ENCODE measurements around the gene DLEU7. TPM values are rescaled to one million over a fixed set of nuclear protein-coding genes. Genes with fewer than 3 reads are reported as not detected.

Gene DLEU7
- total and polyA plus RNA-seq, 2 of the 13 experiments (the other 11 are each of a cell fraction or from before 2014, with no cell fraction given) = not detected

DNA sequence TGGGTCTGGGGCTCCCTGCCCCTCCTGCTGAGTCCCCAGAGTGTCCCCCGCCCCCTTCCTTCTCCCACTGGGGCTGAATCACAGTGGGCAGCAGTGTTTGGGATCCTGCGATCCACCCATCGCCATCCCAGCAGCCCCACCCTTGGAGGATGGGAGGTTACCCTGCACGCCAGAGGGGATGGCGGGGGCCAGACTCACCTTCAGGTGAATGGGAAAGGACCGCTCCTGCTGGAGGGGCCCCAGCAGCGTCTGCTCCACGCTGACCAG lies 569 bp downstream of the DLEU7 start:
- no peak for DNase-seq (ENCODE audit: low spot score)
- Histone ChIP-seq H3K36me3 (replicated peaks in 1 of 2; ENCODE audit: control insufficient read depth in 1 of 2, insufficient read depth in 2 of 2, low read length in 2 of 2) (no peaks in the 10 kb centered on the region), H3K79me2 (ENCODE audit: insufficient read depth, low read length) (no peaks in the 10 kb centered on the region), H3K27me3 (ENCODE audit: control insufficient read depth in 1 of 2, insufficient read depth in 2 of 2, low read length in 2 of 2) (no peaks in the 10 kb centered on the region), H3K4me1 (ENCODE audit: insufficient read depth, low read length) (no peaks in the 10 kb centered on the region), H2AFZ (ENCODE audit: low read length) (no peak overlapping the region), H3K27ac (ENCODE audit: extremely low read length, insufficient read depth, low read length) (no peak overlapping the region), H3K4me2 (ENCODE audit: low read depth, low read length) (no peak overlapping the region), H3K9me3 (ENCODE audit: low read length) (no peaks in the 10 kb centered on the region), H4K20me1 (ENCODE audit: insufficient read depth, low read length) (no peaks in the 10 kb centered on the region), H3K9ac (ENCODE audit: insufficient read depth, low read depth, low read length) (no peak overlapping the region), H3K4me3 (replicated peaks in 1 of 3; ENCODE audit: insufficient read depth in 1 of 3, low read depth in 2 of 3, low read length in 3 of 3) (no peak overlapping the region)
- intact Hi-C loops (cut with micrococcal nuclease; ENCODE audit: unreplicated experiment) = no loop called here
- BruUV-seq (replicated peaks) = no TSS peak
- no peak for ATAC-seq
- ChIA-PET POLR2A (no interaction called here), CTCF (ENCODE audit: low intra/inter-chr PET ratio, low total read pairs) (no interaction called here)
- FAIRE-seq = no peak
- WGBS (ENCODE audit: low lambda C conversion rate) = no CpG with 5 or more reads among the region's 8 CpGs
- in situ Hi-C loops (cut with HindIII; ENCODE audit: extremely low pct_ligation_motif_present, low pct_unique_long_range_greater_than_20kb) = no loop called here
- TF ChIP-seq ZNF207 (IDR thresholded peaks at IDR 0.05; ENCODE audit: borderline replicate concordance) (no peak), RELA (CRISPR knock-in tag; IDR thresholded peaks at IDR 0.05) (no peak), CBFB (CRISPR knock-in tag; IDR thresholded peaks at IDR 0.05) (no peak), ZNF75D (CRISPR knock-in tag; IDR thresholded peaks at IDR 0.05; ENCODE audit: borderline replicate concordance) (no peak)
- TF ChIP-seq, protein P1, sequence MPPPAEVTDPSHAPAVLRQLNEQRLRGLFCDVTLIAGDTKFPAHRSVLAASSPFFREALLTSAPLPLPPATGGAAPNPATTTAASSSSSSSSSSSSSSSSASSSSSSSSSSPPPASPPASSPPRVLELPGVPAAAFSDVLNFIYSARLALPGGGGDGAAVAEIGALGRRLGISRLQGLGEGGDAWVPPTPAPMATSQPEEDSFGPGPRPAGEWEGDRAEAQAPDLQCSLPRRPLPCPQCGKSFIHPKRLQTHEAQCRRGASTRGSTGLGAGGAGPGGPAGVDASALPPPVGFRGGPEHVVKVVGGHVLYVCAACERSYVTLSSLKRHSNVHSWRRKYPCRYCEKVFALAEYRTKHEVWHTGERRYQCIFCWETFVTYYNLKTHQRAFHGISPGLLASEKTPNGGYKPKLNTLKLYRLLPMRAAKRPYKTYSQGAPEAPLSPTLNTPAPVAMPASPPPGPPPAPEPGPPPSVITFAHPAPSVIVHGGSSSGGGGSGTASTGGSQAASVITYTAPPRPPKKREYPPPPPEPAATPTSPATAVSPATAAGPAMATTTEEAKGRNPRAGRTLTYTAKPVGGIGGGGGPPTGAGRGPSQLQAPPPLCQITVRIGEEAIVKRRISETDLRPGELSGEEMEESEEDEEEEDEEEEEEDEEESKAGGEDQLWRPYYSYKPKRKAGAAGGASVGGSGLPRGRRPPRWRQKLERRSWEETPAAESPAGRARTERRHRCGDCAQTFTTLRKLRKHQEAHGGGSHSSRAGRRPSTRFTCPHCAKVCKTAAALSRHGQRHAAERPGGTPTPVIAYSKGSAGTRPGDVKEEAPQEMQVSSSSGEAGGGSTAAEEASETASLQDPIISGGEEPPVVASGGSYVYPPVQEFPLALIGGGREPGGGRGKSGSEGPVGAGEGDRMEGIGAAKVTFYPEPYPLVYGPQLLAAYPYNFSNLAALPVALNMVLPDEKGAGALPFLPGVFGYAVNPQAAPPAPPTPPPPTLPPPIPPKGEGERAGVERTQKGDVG (CRISPR knock-in tag; IDR thresholded peaks at IDR 0.05; ENCODE audit: borderline replicate concordance) = no peak
- TF ChIP-seq, protein P2, sequence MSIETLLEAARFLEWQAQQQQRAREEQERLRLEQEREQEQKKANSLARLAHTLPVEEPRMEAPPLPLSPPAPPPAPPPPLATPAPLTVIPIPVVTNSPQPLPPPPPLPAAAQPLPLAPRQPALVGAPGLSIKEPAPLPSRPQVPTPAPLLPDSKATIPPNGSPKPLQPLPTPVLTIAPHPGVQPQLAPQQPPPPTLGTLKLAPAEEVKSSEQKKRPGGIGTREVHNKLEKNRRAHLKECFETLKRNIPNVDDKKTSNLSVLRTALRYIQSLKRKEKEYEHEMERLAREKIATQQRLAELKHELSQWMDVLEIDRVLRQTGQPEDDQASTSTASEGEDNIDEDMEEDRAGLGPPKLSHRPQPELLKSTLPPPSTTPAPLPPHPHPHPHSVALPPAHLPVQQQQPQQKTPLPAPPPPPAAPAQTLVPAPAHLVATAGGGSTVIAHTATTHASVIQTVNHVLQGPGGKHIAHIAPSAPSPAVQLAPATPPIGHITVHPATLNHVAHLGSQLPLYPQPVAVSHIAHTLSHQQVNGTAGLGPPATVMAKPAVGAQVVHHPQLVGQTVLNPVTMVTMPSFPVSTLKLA (IDR thresholded peaks at IDR 0.05) = no peak
- TF ChIP-seq, protein P3, sequence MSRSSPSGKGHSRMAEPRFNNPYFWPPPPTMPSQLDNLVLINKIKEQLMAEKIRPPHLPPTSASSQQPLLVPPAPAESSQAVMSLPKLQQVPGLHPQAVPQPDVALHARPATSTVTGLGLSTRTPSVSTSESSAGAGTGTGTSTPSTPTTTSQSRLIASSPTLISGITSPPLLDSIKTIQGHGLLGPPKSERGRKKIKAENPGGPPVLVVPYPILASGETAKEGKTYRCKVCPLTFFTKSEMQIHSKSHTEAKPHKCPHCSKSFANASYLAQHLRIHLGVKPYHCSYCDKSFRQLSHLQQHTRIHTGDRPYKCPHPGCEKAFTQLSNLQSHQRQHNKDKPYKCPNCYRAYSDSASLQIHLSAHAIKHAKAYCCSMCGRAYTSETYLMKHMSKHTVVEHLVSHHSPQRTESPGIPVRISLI (CRISPR knock-in tag; IDR thresholded peaks at IDR 0.05; ENCODE audit: borderline replicate concordance) = no peak
- TF ChIP-seq, protein P4, sequence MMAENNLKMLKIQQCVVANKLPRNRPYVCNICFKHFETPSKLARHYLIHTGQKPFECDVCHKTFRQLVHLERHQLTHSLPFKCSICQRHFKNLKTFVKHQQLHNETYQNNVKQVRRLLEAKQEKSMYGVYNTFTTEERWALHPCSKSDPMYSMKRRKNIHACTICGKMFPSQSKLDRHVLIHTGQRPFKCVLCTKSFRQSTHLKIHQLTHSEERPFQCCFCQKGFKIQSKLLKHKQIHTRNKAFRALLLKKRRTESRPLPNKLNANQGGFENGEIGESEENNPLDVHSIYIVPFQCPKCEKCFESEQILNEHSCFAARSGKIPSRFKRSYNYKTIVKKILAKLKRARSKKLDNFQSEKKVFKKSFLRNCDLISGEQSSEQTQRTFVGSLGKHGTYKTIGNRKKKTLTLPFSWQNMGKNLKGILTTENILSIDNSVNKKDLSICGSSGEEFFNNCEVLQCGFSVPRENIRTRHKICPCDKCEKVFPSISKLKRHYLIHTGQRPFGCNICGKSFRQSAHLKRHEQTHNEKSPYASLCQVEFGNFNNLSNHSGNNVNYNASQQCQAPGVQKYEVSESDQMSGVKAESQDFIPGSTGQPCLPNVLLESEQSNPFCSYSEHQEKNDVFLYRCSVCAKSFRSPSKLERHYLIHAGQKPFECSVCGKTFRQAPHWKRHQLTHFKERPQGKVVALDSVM (CRISPR knock-in tag; IDR thresholded peaks at IDR 0.05) = no peak
